Neural cell (in vitro differentiated cells): Measurements from ENCODE around the gene PLAAT2. TPM values are rescaled to one million over a fixed set of nuclear protein-coding genes. Genes with fewer than 3 reads are reported as not detected.
"Not testable (repeated sequence)": the region's sequence is repeated elsewhere in the genome, so short reads cannot be mapped to it uniquely, and the experiment has no call there.

ENCODE experiments used
- H2AFZ ChIP-seq: fragments of 200-600, 300-800 bp; sonication (generic), shearing (Covaris generic); 2 replicates; pipeline ENCODE4 v1.6.0; 2014; ENCODE audit warnings: low read depth, mild to moderate bottlenecking, antibody characterized with exemption, low read length, moderate library complexity
- H3F3A ChIP-seq: fragments of 200-600 bp; shearing (Covaris generic); 2 replicates; pipeline ENCODE4 v1.6.1; 2016; ENCODE audit warnings: mild to moderate bottlenecking, moderate library complexity, mixed read lengths, antibody characterized with exemption, low read length; ENCODE audit not compliant: insufficient read depth, poor library complexity, severe bottlenecking
- H3K27ac ChIP-seq: fragments of 200-600, 300-800 bp; sonication (generic), shearing (Covaris generic); 2 replicates; pipeline ENCODE4 v1.5.1; 2014; ENCODE audit warnings: mild to moderate bottlenecking, low read length, moderate library complexity
- H3K27me3 ChIP-seq: fragments of 300-800, 200-600 bp; sonication (generic), shearing (Covaris generic); 2 replicates; pipeline ENCODE4 v1.6.0; 2014; ENCODE audit warnings: mild to moderate bottlenecking, low read depth, low read length, moderate library complexity; ENCODE audit not compliant: insufficient read depth
- H3K36me3 ChIP-seq: fragments of 300-800, 200-600 bp; sonication (generic), shearing (Covaris generic); 2 replicates; pipeline ENCODE4 v1.5.1; 2014; ENCODE audit warnings: mild to moderate bottlenecking, antibody characterized with exemption, low read length, moderate library complexity; ENCODE audit not compliant: insufficient read depth
- H3K4me2 ChIP-seq: fragments of 300-800, 200-600 bp; sonication (generic), shearing (Covaris generic); 2 replicates; pipeline ENCODE4 v1.6.0; 2014; ENCODE audit warnings: mild to moderate bottlenecking, low read length
- H3K4me3 ChIP-seq: fragments of 300-800, 200-600 bp; sonication (generic), shearing (Covaris generic); 2 replicates; pipeline ENCODE4 v1.5.1; 2014; ENCODE audit warnings: mild to moderate bottlenecking, low read length, moderate library complexity
- H3K79me2 ChIP-seq: fragments of 200-600 bp; shearing (Covaris generic); replicated peaks from 2 replicates; pipeline ENCODE4 v1.6.0; 2014; ENCODE audit warnings: mild to moderate bottlenecking, low read length, moderate library complexity; ENCODE audit not compliant: insufficient read depth
- H3K9ac ChIP-seq: fragments of 300-800, 200-600 bp; sonication (generic), shearing (Covaris generic); 2 replicates; pipeline ENCODE4 v1.6.1; 2016; ENCODE audit warnings: mild to moderate bottlenecking, low read length, mixed read lengths
- H3K9me2 ChIP-seq: fragments of 200-600 bp; shearing (Covaris generic); 2 replicates; pipeline ENCODE4 v1.6.1; 2016; ENCODE audit warnings: mild to moderate bottlenecking, low read length, mixed read lengths; ENCODE audit not compliant: insufficient read depth
- H3K9me3 ChIP-seq: fragments of 200-600, 300-800 bp; sonication (generic), shearing (Covaris generic); 2 replicates; pipeline ENCODE4 v1.6.1; 2016; ENCODE audit warnings: mild to moderate bottlenecking, mixed run types, low read length, moderate library complexity, mixed read lengths
- H4K20me1 ChIP-seq: fragments of 200-600 bp; shearing (Covaris generic); 2 replicates; pipeline ENCODE4 v1.6.1; 2016; ENCODE audit warnings: mild to moderate bottlenecking, mixed run types; ENCODE audit not compliant: insufficient read depth
- EP300 ChIP-seq: fragments of 450-650 bp; conservative IDR thresholded peaks from 2 replicates; pipeline ENCODE4 v1.6.1; 2014; ENCODE audit warnings: antibody characterized with exemption, mild to moderate bottlenecking, moderate library complexity; ENCODE audit not compliant: poor library complexity, severe bottlenecking
- EZH2 ChIP-seq: fragments of 200-600, 300-800 bp; shearing (Covaris generic), sonication (generic); IDR thresholded peaks from 2 replicates; pipeline ENCODE4 v1.6.1; 2014; ENCODE audit warnings: antibody characterized with exemption, low read length, borderline replicate concordance, mild to moderate bottlenecking; ENCODE audit not compliant: insufficient read depth, poor library complexity, severe bottlenecking
- MXI1 ChIP-seq: fragments of 450-650 bp; conservative IDR thresholded peaks from 2 replicates; pipeline ENCODE4 v1.6.1; 2014; ENCODE audit warnings: antibody characterized with exemption, mild to moderate bottlenecking; ENCODE audit not compliant: poor library complexity, severe bottlenecking
- POLR2AphosphoS5 ChIP-seq: IDR thresholded peaks from 2 replicates; pipeline ENCODE4 v1.6.1; 2012
- RAD21 ChIP-seq: fragments of 450-650 bp; conservative IDR thresholded peaks from 2 replicates; pipeline ENCODE4 v1.6.1; 2014; ENCODE audit warnings: antibody characterized with exemption, mild to moderate bottlenecking, moderate library complexity
- SMC3 ChIP-seq: fragments of 450-650 bp; conservative IDR thresholded peaks from 2 replicates; pipeline ENCODE4 v1.6.1; 2014; ENCODE audit warnings: antibody characterized with exemption, mild to moderate bottlenecking, moderate library complexity; ENCODE audit not compliant: poor library complexity
- TAF1 ChIP-seq: IDR thresholded peaks from 2 replicates; pipeline ENCODE4 v1.6.1; 2012; ENCODE audit warnings: low read depth
- polyA plus RNA-seq: library from polyadenylated mRNA; depleted of rRNA; stranded (reverse); fragments of >200 nt; gene quantifications from 2 replicates; pipeline ENCODE4 v1.2.3, GENCODE V29; 2014
- TF ChIP-seq, protein P1 (sequence below): IDR thresholded peaks from 2 replicates; pipeline ENCODE4 v1.6.1; 2012; ENCODE audit warnings: borderline replicate concordance
- TF ChIP-seq, protein P2 (sequence below): fragments of 450-650 bp; IDR thresholded peaks from 2 replicates; pipeline ENCODE4 v1.5.1; 2014; ENCODE audit warnings: antibody characterized with exemption, mild to moderate bottlenecking, moderate library complexity; ENCODE audit not compliant: poor library complexity, severe bottlenecking

Gene PLAAT2
- polyA plus RNA-seq, 1 donor from 2014 or later, result not detected

DNA sequence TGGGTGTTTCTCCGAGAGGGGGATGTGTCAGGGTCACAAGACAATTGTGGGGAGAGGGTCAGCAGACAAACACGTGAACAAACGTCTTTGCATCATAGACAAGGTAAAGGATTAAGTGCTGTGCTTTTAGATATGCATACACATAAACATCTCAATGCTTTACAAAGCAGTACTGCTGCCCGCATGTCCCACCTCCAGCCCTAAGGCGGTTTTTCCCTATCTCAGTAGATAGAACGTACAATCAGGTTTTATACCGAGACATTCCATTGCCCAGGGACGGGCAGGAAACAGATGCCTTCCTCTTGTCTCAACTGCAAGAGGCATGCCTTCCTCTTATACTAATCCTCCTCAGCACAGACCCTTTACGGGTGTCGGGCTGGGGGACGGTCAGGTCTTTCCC is 35.0 kb downstream of the PLAAT2 start:
- H3K9me2 ChIP-seq, H3K79me2 ChIP-seq, H3K27ac ChIP-seq, H2AFZ ChIP-seq, H3K4me2 ChIP-seq, H3K4me3 ChIP-seq, H3K27me3 ChIP-seq, H3F3A ChIP-seq, H3K36me3 ChIP-seq, H3K9ac ChIP-seq, H3K9me3 ChIP-seq, H4K20me1 ChIP-seq: not testable (repeated sequence)

DNA sequence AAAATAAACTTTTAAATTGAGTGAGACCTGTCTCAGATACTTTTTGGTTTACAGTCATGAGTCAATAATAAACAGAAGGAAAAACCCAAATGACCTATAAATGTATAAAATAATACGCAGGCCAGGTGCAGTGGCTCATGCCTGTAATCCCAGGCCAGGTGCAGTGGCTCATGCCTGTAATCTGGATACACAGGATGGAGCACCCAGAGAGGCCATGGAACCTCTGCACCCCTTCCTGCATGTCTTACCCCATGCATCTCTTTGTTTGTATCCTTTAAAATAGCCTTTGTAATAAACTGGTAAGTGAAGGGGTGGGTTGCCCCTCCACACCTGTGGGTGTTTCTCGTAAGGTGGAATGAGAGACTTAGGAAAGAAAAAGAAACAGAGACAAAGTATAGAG is 35.5 kb downstream of the PLAAT2 start:
- Histone ChIP-seq H4K20me1 (no peaks in the 10 kb centered on the region), H3K4me3 (no peak overlapping the region), H2AFZ (no peak overlapping the region), H3K36me3 (no peaks in the 10 kb centered on the region), H3K27ac (no peak overlapping the region), H3K79me2 (no peaks in the 10 kb centered on the region), H3K27me3 (peaks cover 9% of the 10 kb centered on the region), H3K9ac (no peak overlapping the region), H3K9me3 (no peaks in the 10 kb centered on the region), H3K9me2 (no peaks in the 10 kb centered on the region), H3K4me2 (no peak overlapping the region), H3F3A (no peaks in the 10 kb centered on the region)
- TF ChIP-seq SMC3, result no peak
- no peak for TF ChIP-seq RAD21
- TF ChIP-seq, protein P1, sequence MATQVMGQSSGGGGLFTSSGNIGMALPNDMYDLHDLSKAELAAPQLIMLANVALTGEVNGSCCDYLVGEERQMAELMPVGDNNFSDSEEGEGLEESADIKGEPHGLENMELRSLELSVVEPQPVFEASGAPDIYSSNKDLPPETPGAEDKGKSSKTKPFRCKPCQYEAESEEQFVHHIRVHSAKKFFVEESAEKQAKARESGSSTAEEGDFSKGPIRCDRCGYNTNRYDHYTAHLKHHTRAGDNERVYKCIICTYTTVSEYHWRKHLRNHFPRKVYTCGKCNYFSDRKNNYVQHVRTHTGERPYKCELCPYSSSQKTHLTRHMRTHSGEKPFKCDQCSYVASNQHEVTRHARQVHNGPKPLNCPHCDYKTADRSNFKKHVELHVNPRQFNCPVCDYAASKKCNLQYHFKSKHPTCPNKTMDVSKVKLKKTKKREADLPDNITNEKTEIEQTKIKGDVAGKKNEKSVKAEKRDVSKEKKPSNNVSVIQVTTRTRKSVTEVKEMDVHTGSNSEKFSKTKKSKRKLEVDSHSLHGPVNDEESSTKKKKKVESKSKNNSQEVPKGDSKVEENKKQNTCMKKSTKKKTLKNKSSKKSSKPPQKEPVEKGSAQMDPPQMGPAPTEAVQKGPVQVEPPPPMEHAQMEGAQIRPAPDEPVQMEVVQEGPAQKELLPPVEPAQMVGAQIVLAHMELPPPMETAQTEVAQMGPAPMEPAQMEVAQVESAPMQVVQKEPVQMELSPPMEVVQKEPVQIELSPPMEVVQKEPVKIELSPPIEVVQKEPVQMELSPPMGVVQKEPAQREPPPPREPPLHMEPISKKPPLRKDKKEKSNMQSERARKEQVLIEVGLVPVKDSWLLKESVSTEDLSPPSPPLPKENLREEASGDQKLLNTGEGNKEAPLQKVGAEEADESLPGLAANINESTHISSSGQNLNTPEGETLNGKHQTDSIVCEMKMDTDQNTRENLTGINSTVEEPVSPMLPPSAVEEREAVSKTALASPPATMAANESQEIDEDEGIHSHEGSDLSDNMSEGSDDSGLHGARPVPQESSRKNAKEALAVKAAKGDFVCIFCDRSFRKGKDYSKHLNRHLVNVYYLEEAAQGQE, result no peak
- no peak for TF ChIP-seq TAF1
- TF ChIP-seq, protein P2, sequence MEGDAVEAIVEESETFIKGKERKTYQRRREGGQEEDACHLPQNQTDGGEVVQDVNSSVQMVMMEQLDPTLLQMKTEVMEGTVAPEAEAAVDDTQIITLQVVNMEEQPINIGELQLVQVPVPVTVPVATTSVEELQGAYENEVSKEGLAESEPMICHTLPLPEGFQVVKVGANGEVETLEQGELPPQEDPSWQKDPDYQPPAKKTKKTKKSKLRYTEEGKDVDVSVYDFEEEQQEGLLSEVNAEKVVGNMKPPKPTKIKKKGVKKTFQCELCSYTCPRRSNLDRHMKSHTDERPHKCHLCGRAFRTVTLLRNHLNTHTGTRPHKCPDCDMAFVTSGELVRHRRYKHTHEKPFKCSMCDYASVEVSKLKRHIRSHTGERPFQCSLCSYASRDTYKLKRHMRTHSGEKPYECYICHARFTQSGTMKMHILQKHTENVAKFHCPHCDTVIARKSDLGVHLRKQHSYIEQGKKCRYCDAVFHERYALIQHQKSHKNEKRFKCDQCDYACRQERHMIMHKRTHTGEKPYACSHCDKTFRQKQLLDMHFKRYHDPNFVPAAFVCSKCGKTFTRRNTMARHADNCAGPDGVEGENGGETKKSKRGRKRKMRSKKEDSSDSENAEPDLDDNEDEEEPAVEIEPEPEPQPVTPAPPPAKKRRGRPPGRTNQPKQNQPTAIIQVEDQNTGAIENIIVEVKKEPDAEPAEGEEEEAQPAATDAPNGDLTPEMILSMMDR, result no peak
- TF ChIP-seq EP300, result no peak
- TF ChIP-seq EZH2, result no peak
- no peak for TF ChIP-seq POLR2AphosphoS5
- no peak for TF ChIP-seq MXI1

DNA sequence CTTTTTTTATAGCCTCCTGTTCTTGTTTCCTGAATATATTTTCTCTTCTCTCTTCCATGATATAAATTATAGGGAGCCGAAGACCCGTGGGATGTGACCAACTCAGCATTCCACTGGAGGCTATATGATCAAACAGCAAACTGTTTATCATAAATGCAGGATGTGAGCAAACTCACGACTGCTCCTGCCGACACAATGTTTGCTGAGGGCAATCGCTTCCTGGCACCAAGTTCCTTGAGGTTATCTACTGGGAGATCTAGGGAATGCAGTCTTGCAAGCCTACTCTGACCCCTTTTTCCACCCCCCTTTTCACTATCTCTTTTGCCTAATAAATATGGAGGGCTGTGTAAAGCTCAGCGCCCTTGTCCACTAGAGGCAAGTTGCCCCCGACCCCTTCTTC is 40.0 kb downstream of the PLAAT2 start:
- no peak overlapping the region for H3K9ac ChIP-seq
- H3K27me3 ChIP-seq, result no peaks in the 10 kb centered on the region
- no peak overlapping the region for H2AFZ ChIP-seq
- H4K20me1 ChIP-seq, result no peaks in the 10 kb centered on the region
- no peak overlapping the region for H3K4me3 ChIP-seq
- no peak overlapping the region for H3K4me2 ChIP-seq
- H3F3A ChIP-seq, result no peaks in the 10 kb centered on the region
- no peaks in the 10 kb centered on the region for H3K36me3 ChIP-seq
- no peaks in the 10 kb centered on the region for H3K9me2 ChIP-seq
- no peaks in the 10 kb centered on the region for H3K9me3 ChIP-seq
- H3K79me2 ChIP-seq, result no peaks in the 10 kb centered on the region
- no peak overlapping the region for H3K27ac ChIP-seq
- TF ChIP-seq RAD21, result no peak
- TF ChIP-seq, protein P1, result no peak
- TF ChIP-seq POLR2AphosphoS5, result no peak
- no peak for TF ChIP-seq TAF1
- no peak for TF ChIP-seq EZH2
- TF ChIP-seq MXI1, result no peak
- no peak for TF ChIP-seq EP300
- TF ChIP-seq SMC3, result no peak
- TF ChIP-seq, protein P2, result no peak
